Body of pancreas (tissue), 4 donors: Measurements from ENCODE around the gene OR52H1.
"Not testable (repeated sequence)": the region's sequence is repeated elsewhere in the genome, so short reads cannot be mapped to it uniquely, and the experiment has no call there.

Experiments used
- POLR2A ChIP-seq, 3 donors: fragments of 450-650 bp; IDR thresholded peaks; one replicate each; pipeline ENCODE4 v1.6.1; 2016; ENCODE audit warnings: antibody characterized with exemption in 3 of 3, mild to moderate bottlenecking in 2 of 3
- TF ChIP-seq, protein P1 (sequence below), 7 experiments: fragments of 450-650 bp in 4 of 7; fragments of 200-600 bp in 3 of 7; sonication (generic) in 3 of 7; IDR thresholded peaks; one replicate each; pipeline ENCODE4 v1.5.1; 2016 to 2019; ENCODE audit warnings: antibody characterized with exemption in 7 of 7

DNA sequence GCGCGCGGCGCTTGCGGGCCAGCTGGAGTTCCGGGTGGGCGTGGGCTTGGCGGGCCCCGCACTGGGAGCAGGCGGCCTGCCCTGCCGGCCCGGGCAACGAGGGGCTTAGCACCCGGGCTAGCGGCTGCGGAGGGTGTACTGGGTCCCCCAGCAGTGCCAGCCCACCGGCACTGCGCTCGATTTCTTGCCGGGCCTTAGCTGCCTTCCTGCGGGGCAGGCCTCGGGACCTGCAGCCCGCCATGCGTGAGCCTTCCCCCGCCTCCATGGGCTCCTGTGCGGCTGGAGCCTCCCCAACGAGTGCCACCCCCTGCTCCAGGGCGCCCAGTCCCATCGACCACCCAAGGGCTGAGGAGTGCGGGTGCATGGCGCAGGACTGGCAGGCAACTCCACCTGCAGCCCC, 41.6 kb upstream of the OR52H1 start:
- TF ChIP-seq POLR2A (IDR thresholded peaks at IDR 0.05), result not testable (repeated sequence)
- TF ChIP-seq, protein P1, sequence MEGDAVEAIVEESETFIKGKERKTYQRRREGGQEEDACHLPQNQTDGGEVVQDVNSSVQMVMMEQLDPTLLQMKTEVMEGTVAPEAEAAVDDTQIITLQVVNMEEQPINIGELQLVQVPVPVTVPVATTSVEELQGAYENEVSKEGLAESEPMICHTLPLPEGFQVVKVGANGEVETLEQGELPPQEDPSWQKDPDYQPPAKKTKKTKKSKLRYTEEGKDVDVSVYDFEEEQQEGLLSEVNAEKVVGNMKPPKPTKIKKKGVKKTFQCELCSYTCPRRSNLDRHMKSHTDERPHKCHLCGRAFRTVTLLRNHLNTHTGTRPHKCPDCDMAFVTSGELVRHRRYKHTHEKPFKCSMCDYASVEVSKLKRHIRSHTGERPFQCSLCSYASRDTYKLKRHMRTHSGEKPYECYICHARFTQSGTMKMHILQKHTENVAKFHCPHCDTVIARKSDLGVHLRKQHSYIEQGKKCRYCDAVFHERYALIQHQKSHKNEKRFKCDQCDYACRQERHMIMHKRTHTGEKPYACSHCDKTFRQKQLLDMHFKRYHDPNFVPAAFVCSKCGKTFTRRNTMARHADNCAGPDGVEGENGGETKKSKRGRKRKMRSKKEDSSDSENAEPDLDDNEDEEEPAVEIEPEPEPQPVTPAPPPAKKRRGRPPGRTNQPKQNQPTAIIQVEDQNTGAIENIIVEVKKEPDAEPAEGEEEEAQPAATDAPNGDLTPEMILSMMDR (IDR thresholded peaks at IDR 0.05), result not testable (repeated sequence)
